Measurements from ENCODE around the gene USP2.

Gene USP2, protein sequence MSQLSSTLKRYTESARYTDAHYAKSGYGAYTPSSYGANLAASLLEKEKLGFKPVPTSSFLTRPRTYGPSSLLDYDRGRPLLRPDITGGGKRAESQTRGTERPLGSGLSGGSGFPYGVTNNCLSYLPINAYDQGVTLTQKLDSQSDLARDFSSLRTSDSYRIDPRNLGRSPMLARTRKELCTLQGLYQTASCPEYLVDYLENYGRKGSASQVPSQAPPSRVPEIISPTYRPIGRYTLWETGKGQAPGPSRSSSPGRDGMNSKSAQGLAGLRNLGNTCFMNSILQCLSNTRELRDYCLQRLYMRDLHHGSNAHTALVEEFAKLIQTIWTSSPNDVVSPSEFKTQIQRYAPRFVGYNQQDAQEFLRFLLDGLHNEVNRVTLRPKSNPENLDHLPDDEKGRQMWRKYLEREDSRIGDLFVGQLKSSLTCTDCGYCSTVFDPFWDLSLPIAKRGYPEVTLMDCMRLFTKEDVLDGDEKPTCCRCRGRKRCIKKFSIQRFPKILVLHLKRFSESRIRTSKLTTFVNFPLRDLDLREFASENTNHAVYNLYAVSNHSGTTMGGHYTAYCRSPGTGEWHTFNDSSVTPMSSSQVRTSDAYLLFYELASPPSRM

DNA sequence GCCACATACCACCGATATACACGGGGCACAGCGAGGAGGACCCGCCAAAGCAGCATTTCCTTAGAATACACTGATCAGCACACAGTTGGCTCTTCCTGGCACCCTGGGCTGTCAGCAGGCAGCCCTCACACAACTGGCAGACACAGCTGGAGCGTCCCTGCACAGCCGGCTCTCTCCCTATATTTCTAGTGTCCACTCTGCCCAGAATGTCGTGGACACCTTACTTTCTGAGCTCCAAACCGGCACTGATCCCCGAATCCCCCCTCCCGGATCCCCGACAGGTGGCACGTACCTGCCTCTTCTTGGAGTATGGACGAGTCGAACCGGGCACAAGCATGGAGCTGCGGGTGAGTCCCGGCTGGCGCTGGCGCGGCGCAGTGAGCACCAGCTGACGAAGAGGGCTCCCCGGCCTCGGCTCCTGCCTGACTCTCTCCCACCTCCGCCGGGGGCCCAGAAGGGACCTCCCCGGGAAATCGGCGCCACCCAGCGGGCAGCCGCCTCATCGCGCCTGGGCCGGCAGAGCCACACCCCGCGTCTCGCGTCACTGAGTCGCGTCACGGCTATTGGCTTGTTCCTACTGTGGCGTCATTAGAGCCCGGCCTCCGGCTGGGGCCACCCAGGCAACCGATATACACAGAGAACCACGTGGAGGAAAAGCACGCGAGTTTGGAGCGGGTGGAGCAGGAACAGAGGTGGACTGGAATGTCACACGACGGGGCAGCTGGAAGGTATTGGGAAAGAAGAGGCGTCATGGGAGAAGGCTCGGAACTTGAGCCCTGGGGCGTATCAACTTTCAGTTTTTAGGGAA, at the start of gene USP2:
TSS of gene USP2 (minus strand) at position 510 of the 808 bp plus-strand sequence. CDS start 8,210 bp downstream, outside the sequence.
- DNase-seq (ENCODE audit: low read depth): peak; percentile 91
- peak within 1 kb of the TSS; percentile 61 for H3K4me3 ChIP-seq (ENCODE audit: low read depth, low read length)

DNA sequence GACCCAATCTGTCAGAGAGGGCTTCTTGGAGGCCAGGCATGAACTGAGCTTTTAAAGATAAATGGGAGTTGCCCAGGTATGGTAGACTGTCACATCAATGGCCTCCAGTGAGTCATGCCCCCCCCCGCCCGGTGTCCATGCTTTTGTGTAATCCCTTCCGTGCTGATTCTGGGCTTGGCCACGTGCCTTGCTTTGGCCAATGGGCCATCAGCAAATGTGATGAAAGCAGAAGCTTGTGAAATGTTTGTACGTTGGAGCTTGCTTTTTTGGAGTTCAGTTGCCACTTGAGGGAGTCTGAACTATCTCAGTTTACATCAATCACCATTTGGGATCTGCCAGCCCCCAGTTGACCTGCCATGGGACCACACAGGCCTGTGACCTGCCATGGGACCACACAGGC, 45.8 kb upstream of the USP2 start:
- H3K4me3 ChIP-seq (ENCODE audit: low read depth, low read length): no peak overlapping the region
- TF ChIP-seq, protein P1, sequence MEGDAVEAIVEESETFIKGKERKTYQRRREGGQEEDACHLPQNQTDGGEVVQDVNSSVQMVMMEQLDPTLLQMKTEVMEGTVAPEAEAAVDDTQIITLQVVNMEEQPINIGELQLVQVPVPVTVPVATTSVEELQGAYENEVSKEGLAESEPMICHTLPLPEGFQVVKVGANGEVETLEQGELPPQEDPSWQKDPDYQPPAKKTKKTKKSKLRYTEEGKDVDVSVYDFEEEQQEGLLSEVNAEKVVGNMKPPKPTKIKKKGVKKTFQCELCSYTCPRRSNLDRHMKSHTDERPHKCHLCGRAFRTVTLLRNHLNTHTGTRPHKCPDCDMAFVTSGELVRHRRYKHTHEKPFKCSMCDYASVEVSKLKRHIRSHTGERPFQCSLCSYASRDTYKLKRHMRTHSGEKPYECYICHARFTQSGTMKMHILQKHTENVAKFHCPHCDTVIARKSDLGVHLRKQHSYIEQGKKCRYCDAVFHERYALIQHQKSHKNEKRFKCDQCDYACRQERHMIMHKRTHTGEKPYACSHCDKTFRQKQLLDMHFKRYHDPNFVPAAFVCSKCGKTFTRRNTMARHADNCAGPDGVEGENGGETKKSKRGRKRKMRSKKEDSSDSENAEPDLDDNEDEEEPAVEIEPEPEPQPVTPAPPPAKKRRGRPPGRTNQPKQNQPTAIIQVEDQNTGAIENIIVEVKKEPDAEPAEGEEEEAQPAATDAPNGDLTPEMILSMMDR (IDR thresholded peaks at IDR 0.05; ENCODE audit: insufficient read depth, low read depth, low read length, missing control alignments): no peak
- no peak for DNase-seq (ENCODE audit: low read depth)

More for the DNA sequence above, at the start of gene USP2:
- TF ChIP-seq, protein P1 (IDR thresholded peaks at IDR 0.05; ENCODE audit: insufficient read depth, low read depth, low read length, missing control alignments): peak; percentile 85

DNA sequence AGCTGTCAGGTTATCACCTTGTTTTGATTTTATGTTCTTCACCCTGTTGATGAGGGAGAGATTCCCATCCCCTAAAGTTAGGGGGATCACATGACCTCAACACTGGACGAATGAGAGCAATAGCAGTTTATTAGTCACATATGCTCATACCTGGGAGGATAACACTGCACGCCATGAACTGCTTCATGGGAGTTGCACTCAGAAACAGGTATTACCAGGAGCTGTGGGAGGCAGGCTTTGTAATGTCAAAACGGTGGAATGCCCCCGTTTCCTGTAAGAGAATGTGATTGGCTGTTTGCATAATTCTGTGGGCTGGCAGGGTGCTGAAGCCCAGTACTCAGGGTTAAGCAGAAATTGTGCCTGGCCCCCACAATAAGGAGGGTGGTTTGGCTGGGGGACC, 44.7 kb upstream of the USP2 start:
- H3K4me3 ChIP-seq (ENCODE audit: low read depth, low read length): no peak overlapping the region
- no peak for DNase-seq (ENCODE audit: low read depth)
- TF ChIP-seq, protein P1 (IDR thresholded peaks at IDR 0.05; ENCODE audit: insufficient read depth, low read depth, low read length, missing control alignments): no peak

GRCh38 chr11:119424775-119425174, 43.3 kb upstream of the USP2 start:
- DNase-seq (ENCODE audit: low read depth): no peak
- TF ChIP-seq, protein P1 (IDR thresholded peaks at IDR 0.05; ENCODE audit: insufficient read depth, low read depth, low read length, missing control alignments): no peak
- no peak overlapping the region for H3K4me3 ChIP-seq (ENCODE audit: low read depth, low read length)

- H3K4me3 ChIP-seq (ENCODE audit: low read depth, low read length): no peak overlapping the region
- no peak for DNase-seq (ENCODE audit: low read depth)
- TF ChIP-seq, protein P1 (IDR thresholded peaks at IDR 0.05; ENCODE audit: insufficient read depth, low read depth, low read length, missing control alignments): no peak
Measured at GRCh38 chr11:119424276-119424675, 42.8 kb upstream of the USP2 start.

- TF ChIP-seq, protein P1 (IDR thresholded peaks at IDR 0.05; ENCODE audit: insufficient read depth, low read depth, low read length, missing control alignments): no peak
- no peak overlapping the region for H3K4me3 ChIP-seq (ENCODE audit: low read depth, low read length)
- no peak for DNase-seq (ENCODE audit: low read depth)
Measured at GRCh38 chr11:119423509-119424254, 42.2 kb upstream of the USP2 start.
